MM.1S (cell line): ENCODE data around the gene BBS5.
"Not testable (repeated sequence)": the region's sequence is repeated elsewhere in the genome, so short reads cannot be mapped to it uniquely, and the experiment has no call there.

Source experiments
- DNase-seq: peaks from one replicate; pipeline ENCODE4 v3.0.0-alpha.2; 2015
- H2AFZ ChIP-seq: fragments of 300-600 bp; sonication (generic); 2 replicates; pipeline ENCODE4 v1.6.0; 2016; ENCODE audit warnings: antibody characterized with exemption, low read length
- H3F3A ChIP-seq: fragments of 300-600 bp; sonication (generic); 2 replicates; pipeline ENCODE4 v1.6.1; 2016; ENCODE audit warnings: mild to moderate bottlenecking, antibody characterized with exemption, low read length, moderate library complexity, mixed read lengths; ENCODE audit not compliant: insufficient read depth
- H3K27ac ChIP-seq: fragments of 300-600 bp; sonication (generic); 2 replicates; pipeline ENCODE4 v1.5.1; 2016; ENCODE audit warnings: mild to moderate bottlenecking, low read length
- H3K27me3 ChIP-seq: fragments of 300-600 bp; sonication (generic); replicated peaks from 2 replicates; pipeline ENCODE4 v1.6.0; 2016; ENCODE audit warnings: low read length; ENCODE audit not compliant: insufficient read depth
- H3K36me3 ChIP-seq: fragments of 300-600 bp; sonication (generic); replicated peaks from 2 replicates; pipeline ENCODE4 v1.6.1; 2016; ENCODE audit warnings: mild to moderate bottlenecking, low read length, mixed read lengths; ENCODE audit not compliant: insufficient read depth
- H3K4me1 ChIP-seq: fragments of 300-600 bp; sonication (generic); 2 replicates; pipeline ENCODE4 v1.6.1; 2016; ENCODE audit warnings: low read length, mixed read lengths
- H3K4me2 ChIP-seq: fragments of 300-600 bp; sonication (generic); 2 replicates; pipeline ENCODE4 v1.6.0; 2016; ENCODE audit warnings: low read depth, low read length
- H3K4me3 ChIP-seq: fragments of 300-600 bp; sonication (generic); 2 replicates; pipeline ENCODE4 v1.5.1; 2016; ENCODE audit warnings: low read length, mixed read lengths
- H3K79me2 ChIP-seq: fragments of 300-600 bp; sonication (generic); 2 replicates; pipeline ENCODE4 v1.6.1; 2016; ENCODE audit warnings: mixed run types, low read length, mixed read lengths
- H3K9ac ChIP-seq: fragments of 300-600 bp; sonication (generic); 2 replicates; pipeline ENCODE4 v1.6.1; 2016; ENCODE audit warnings: low read length, mixed read lengths
- H3K9me2 ChIP-seq: fragments of 300-600 bp; sonication (generic); replicated peaks from 2 replicates; pipeline ENCODE4 v1.6.1; 2016; ENCODE audit warnings: mild to moderate bottlenecking, low read length, mixed read lengths; ENCODE audit not compliant: insufficient read depth
- H3K9me3 ChIP-seq: fragments of 300-600 bp; sonication (generic); replicated peaks from 2 replicates; pipeline ENCODE4 v1.6.1; 2016; ENCODE audit warnings: mild to moderate bottlenecking, low read length, mixed read lengths; ENCODE audit not compliant: insufficient read depth
- H4K20me1 ChIP-seq: fragments of 300-600 bp; sonication (generic); 2 replicates; pipeline ENCODE4 v1.6.1; 2016; ENCODE audit warnings: mild to moderate bottlenecking, low read length, moderate library complexity, mixed read lengths; ENCODE audit not compliant: insufficient read depth
- EZH2 ChIP-seq: fragments of 300-600 bp; sonication (generic); optimal IDR thresholded peaks from 2 replicates; pipeline ENCODE3; 2017; ENCODE audit warnings: low read depth, mild to moderate bottlenecking, antibody characterized with exemption, low read length, mixed read lengths
- EZH2phosphoT487 ChIP-seq: fragments of 300-600 bp; sonication (generic); IDR thresholded peaks from 2 replicates; pipeline ENCODE4 v1.6.1; 2018; ENCODE audit warnings: antibody characterized with exemption, low read length
- TF ChIP-seq, protein P1 (sequence below): fragments of 300-600 bp; sonication (generic); IDR thresholded peaks from 2 replicates; pipeline ENCODE4 v1.5.1; 2016; ENCODE audit warnings: antibody characterized with exemption, low read length, mixed read lengths

The BBS5 gene

DNA sequence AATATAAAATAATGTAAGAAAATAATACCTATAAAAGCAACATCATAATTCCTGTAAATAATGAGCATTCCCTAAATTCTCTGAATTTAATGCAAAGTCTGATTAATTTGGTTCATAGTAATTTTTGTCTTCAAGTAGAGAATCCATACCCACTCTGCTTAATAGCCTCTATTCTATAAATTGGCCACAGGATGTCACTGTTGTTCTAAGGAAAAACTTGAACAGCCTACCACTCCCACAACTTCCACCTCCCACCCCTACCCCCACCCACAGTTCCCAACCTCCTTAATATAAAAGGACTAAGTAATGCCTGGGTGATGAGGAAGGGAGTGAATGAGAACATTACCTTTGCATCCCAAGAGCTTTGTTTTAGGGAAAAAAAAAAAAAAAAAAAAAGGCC lies 27.2 kb upstream of the BBS5 start:
- Histone ChIP-seq H3K9ac (no peak overlapping the region), H3K4me3 (no peak overlapping the region), H4K20me1 (no peaks in the 10 kb centered on the region), H3K27me3 (no peaks in the 10 kb centered on the region), H3F3A (no peaks in the 10 kb centered on the region), H3K36me3 (no peaks in the 10 kb centered on the region), H3K27ac (no peak overlapping the region), H2AFZ (no peak overlapping the region), H3K4me1 (no peaks in the 10 kb centered on the region), H3K9me3 (no peaks in the 10 kb centered on the region), H3K79me2 (no peaks in the 10 kb centered on the region), H3K4me2 (no peak overlapping the region), H3K9me2 (no peaks in the 10 kb centered on the region)
- peak; percentile 28 for DNase-seq
- TF ChIP-seq EZH2phosphoT487 (no peak), EZH2 (no peak)
- TF ChIP-seq, protein P1, sequence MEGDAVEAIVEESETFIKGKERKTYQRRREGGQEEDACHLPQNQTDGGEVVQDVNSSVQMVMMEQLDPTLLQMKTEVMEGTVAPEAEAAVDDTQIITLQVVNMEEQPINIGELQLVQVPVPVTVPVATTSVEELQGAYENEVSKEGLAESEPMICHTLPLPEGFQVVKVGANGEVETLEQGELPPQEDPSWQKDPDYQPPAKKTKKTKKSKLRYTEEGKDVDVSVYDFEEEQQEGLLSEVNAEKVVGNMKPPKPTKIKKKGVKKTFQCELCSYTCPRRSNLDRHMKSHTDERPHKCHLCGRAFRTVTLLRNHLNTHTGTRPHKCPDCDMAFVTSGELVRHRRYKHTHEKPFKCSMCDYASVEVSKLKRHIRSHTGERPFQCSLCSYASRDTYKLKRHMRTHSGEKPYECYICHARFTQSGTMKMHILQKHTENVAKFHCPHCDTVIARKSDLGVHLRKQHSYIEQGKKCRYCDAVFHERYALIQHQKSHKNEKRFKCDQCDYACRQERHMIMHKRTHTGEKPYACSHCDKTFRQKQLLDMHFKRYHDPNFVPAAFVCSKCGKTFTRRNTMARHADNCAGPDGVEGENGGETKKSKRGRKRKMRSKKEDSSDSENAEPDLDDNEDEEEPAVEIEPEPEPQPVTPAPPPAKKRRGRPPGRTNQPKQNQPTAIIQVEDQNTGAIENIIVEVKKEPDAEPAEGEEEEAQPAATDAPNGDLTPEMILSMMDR: peak; percentile 49

DNA sequence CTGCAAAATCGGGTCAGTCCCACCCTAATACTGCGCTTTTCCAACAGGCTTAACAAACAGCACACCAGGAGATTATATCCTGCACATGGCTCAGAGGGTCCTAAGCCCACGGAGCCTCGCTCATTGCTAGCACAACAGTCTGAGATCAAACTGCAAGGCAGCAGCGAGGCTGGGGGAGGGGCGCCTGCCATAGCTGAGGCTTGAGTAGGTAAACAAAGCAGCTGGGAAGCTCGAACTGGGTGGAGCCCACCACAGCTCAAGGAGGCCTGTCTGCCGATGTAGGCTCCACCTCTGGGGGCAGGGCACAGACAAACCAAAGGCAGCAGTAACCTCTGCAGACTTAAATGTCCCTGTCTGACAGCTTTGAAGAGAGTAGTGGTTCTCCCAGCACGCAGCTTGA lies 26.2 kb upstream of the BBS5 start:
- H2AFZ ChIP-seq, H3K9me2 ChIP-seq, H3K4me1 ChIP-seq, H3K36me3 ChIP-seq, H3K27ac ChIP-seq, H3F3A ChIP-seq, H3K4me2 ChIP-seq, H4K20me1 ChIP-seq, H3K9me3 ChIP-seq, H3K79me2 ChIP-seq, H3K4me3 ChIP-seq, H3K27me3 ChIP-seq, DNase-seq, H3K9ac ChIP-seq: not testable (repeated sequence)

DNA sequence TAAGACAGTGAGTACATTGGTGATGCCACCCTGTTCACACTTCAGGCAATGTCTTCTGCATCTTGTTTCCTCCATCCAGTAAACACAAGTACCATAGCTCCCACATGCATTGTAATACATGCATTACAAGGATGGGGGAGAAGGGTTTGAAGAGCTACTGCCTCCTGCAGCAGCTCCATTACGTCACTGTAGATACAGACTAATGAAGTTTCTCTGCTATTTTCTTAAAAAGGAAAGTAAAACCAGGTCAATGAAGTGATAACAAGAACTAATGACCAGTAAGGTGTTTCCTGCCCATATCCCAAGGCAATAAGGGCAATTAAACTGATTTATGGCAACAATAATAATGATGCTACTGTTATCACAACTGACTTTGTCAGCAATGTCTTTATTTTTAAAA lies 18.2 kb upstream of the BBS5 start:
- Histone ChIP-seq H3K9me2 (no peaks in the 10 kb centered on the region), H3K4me1 (no peaks in the 10 kb centered on the region), H3K4me3 (no peak overlapping the region), H3K27ac (no peak overlapping the region), H2AFZ (no peak overlapping the region), H3K27me3 (no peaks in the 10 kb centered on the region), H3K4me2 (no peak overlapping the region), H4K20me1 (no peaks in the 10 kb centered on the region), H3F3A (no peaks in the 10 kb centered on the region), H3K79me2 (no peaks in the 10 kb centered on the region), H3K9me3 (no peaks in the 10 kb centered on the region), H3K36me3 (no peaks in the 10 kb centered on the region), H3K9ac (no peak overlapping the region)
- TF ChIP-seq EZH2phosphoT487 (no peak), EZH2 (no peak)
- TF ChIP-seq, protein P1: no peak
- DNase-seq: peak; percentile 34

DNA sequence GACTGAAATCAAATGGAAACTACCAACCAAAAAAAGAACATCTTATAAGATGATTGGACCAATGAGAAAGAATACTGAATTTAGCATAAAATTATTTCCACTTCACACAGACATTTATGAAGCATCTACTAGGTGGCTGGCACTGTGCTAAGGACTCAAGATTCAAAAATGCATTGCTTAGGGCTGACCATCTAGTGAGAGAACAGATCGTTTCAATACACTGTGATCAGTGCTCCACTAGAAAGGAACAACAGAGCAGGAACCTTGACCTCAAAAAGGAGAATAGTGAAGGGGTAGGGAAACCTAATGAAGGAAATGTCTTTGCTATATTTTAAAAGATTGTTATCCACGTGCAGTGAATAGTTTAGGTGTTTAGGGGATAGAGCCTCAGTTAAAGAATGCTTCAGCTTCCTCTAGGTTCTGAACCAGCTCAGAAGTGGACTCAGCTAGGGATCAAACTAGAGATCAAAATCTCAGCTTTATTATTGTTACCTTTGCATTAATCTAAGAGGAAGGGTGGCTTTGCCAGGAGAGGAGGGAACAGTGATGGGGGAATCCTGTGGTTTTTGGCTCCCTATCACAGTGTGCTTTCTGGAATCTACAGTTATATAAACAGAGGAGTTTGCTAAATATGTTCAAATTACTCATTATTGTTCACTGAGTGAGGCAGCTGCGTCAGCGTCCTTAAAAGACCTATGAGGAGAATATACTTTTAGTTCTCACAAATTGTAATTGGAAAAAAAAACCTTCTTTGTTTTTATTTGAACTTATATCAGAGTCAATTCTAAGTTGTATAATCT lies 16.2 kb upstream of the BBS5 start:
- Histone ChIP-seq H3K9ac (no peak overlapping the region), H3K9me3 (no peaks in the 10 kb centered on the region), H2AFZ (no peak overlapping the region), H3K9me2 (no peaks in the 10 kb centered on the region), H3K79me2 (no peaks in the 10 kb centered on the region), H3K36me3 (no peaks in the 10 kb centered on the region), H3F3A (no peaks in the 10 kb centered on the region), H4K20me1 (no peaks in the 10 kb centered on the region), H3K27me3 (no peaks in the 10 kb centered on the region), H3K4me2 (no peak overlapping the region), H3K27ac (no peak overlapping the region), H3K4me1 (no peaks in the 10 kb centered on the region), H3K4me3 (no peak overlapping the region)
- TF ChIP-seq EZH2 (no peak), EZH2phosphoT487 (no peak)
- TF ChIP-seq, protein P1: no peak
- no peak for DNase-seq
